GM21717 (cell line): ENCODE results near the gene KDM2A.
"Not testable (repeated sequence)": the region's sequence is repeated elsewhere in the genome, so short reads cannot be mapped to it uniquely, and the experiment has no call there.

Source experiments
- ATAC-seq: cut with Tn5 transposase; IDR thresholded peaks from one replicate; pipeline ENCODE4 v1.9.1; 2021; ENCODE audit warnings: mild to moderate bottlenecking, moderate library complexity; ENCODE audit not compliant: unreplicated experiment

The KDM2A gene

GRCh38 chr11:67233584-67234190 lies 114.6 kb downstream of the KDM2A start:
- no peak for ATAC-seq

GRCh38 chr11:67234571-67234970 lies 115.5 kb downstream of the KDM2A start:
- ATAC-seq: not testable (repeated sequence)

GRCh38 chr11:67237574-67237973 lies 118.5 kb downstream of the KDM2A start:
- no peak for ATAC-seq

GRCh38 chr11:67238894-67239782 lies 120.1 kb downstream of the KDM2A start:
- ATAC-seq: no peak

GRCh38 chr11:67239783-67240575 lies 120.9 kb downstream of the KDM2A start:
- ATAC-seq: peak; percentile 76

GRCh38 chr11:67240576-67241389 lies 121.7 kb downstream of the KDM2A start:
- no peak for ATAC-seq

GRCh38 chr11:67242548-67242947 lies 123.5 kb downstream of the KDM2A start:
- ATAC-seq: no peak

- no peak for ATAC-seq
Measured at GRCh38 chr11:67243051-67243450, 124.0 kb downstream of the KDM2A start.

GRCh38 chr11:67245046-67245445 lies 126.0 kb downstream of the KDM2A start:
- no peak for ATAC-seq

GRCh38 chr11:67247946-67248550 lies 129.0 kb downstream of the KDM2A start:
- no peak for ATAC-seq

GRCh38 chr11:67248653-67249052 lies 129.6 kb downstream of the KDM2A start:
- no peak for ATAC-seq

GRCh38 chr11:67250059-67251043 lies 131.3 kb downstream of the KDM2A start:
- no peak for ATAC-seq

- ATAC-seq: no peak
Measured at GRCh38 chr11:67251841-67252240, 132.8 kb downstream of the KDM2A start.

- no peak for ATAC-seq
Measured at GRCh38 chr11:67252831-67253239, 133.8 kb downstream of the KDM2A start.

- no peak for ATAC-seq
Measured at GRCh38 chr11:67253872-67254624, 135.0 kb downstream of the KDM2A start.

- no peak for ATAC-seq
Measured at GRCh38 chr11:67254798-67255197, 135.7 kb downstream of the KDM2A start.

GRCh38 chr11:67255353-67255752 lies 136.3 kb downstream of the KDM2A start:
- ATAC-seq: no peak

- no peak for ATAC-seq
Measured at GRCh38 chr11:67255864-67256263, 136.8 kb downstream of the KDM2A start.
